ENCODE results near the gene TBL3.

GRCh38 chr16:1949507-1949906 is 22.3 kb upstream of the TBL3 start:
- TF ChIP-seq CTBP1 (IDR thresholded peaks at IDR 0.05; ENCODE audit: borderline replicate concordance) (no peak), SUZ12 (IDR thresholded peaks at IDR 0.05) (no peak), FOXA1 (IDR thresholded peaks at IDR 0.05) (no peak), ELF4 (IDR thresholded peaks at IDR 0.05) (no peak), NFRKB (IDR thresholded peaks at IDR 0.05) (no peak), BHLHE40 (IDR thresholded peaks at IDR 0.05; ENCODE audit: borderline replicate concordance) (no peak), HDGF (IDR thresholded peaks at IDR 0.05; ENCODE audit: borderline replicate concordance) (no peak), ZNF384 (IDR thresholded peaks at IDR 0.05) (no peak), FOXM1 (IDR thresholded peaks at IDR 0.05; ENCODE audit: borderline replicate concordance) (no peak), FOXK2 (IDR thresholded peaks at IDR 0.05) (no peak), L3MBTL2 (conservative IDR thresholded peaks at IDR 0.05) (no peak), TARDBP (IDR thresholded peaks at IDR 0.05) (no peak)

All from HEK293T (cell line).